GM12878 (cell line): ENCODE results near the gene HINT2. TPM values are rescaled to one million over a fixed set of nuclear protein-coding genes. Genes with fewer than 3 reads are reported as not detected.

Source experiments
- ASH2L ChIP-seq: fragments of 300-600, 200-600 bp; sonication (generic); IDR thresholded peaks from 2 replicates; pipeline ENCODE4 v1.6.1; 2017; ENCODE audit warnings: low read depth, mild to moderate bottlenecking, borderline replicate concordance
- BACH1 ChIP-seq: fragments of 450-650 bp; IDR thresholded peaks from 2 replicates; pipeline ENCODE4 v1.6.1; 2017; ENCODE audit warnings: mild to moderate bottlenecking, borderline replicate concordance
- BCL3 ChIP-seq: IDR thresholded peaks from 2 replicates; pipeline ENCODE4 v1.6.1; 2011; ENCODE audit warnings: borderline replicate concordance, low read depth, mild to moderate bottlenecking, moderate library complexity, low read length; ENCODE audit not compliant: insufficient read depth, poor library complexity, severe bottlenecking
- BHLHE40 ChIP-seq, 2 experiments: fragments of 450-650 bp in 1 of 2; IDR thresholded peaks; 2 replicates each; pipeline ENCODE4 v1.6.1; 2011 to 2017; ENCODE audit warnings: low read depth in 2 of 2, borderline replicate concordance in 1 of 2, improper control_type of control experiment in 1 of 2, low read length in 1 of 2, mild to moderate bottlenecking in 1 of 2
- CREM ChIP-seq: IDR thresholded peaks from 2 replicates; pipeline ENCODE4 v1.6.1; 2014; ENCODE audit warnings: antibody characterized with exemption, low read depth
- EGR1 ChIP-seq, 2 experiments: IDR thresholded peaks; 1 replicate in 1 of 2; 2 replicates in 1 of 2; pipeline ENCODE4 v1.6.1; 2011 to 2012; ENCODE audit warnings: low read depth in 2 of 2, low read length in 2 of 2, borderline replicate concordance in 1 of 2, mild to moderate bottlenecking in 1 of 2, moderate library complexity in 1 of 2
- FOXM1 ChIP-seq: IDR thresholded peaks from 2 replicates; pipeline ENCODE4 v1.6.1; 2012; ENCODE audit warnings: low read depth, mild to moderate bottlenecking, inconsistent platforms, low read length, moderate library complexity
- GABPA ChIP-seq: IDR thresholded peaks from 2 replicates; pipeline ENCODE4 v1.6.1; 2014; ENCODE audit warnings: antibody characterized with exemption, low read depth, mild to moderate bottlenecking, inconsistent platforms
- HDGF ChIP-seq: fragments of 450-650 bp; IDR thresholded peaks from 2 replicates; pipeline ENCODE4 v1.6.1; 2016; ENCODE audit warnings: antibody characterized with exemption
- MTA3 ChIP-seq: IDR thresholded peaks from 2 replicates; pipeline ENCODE4 v1.6.1; 2012; ENCODE audit warnings: low read length, inconsistent platforms, borderline replicate concordance
- NBN ChIP-seq: fragments of 450-650 bp; IDR thresholded peaks from 2 replicates; pipeline ENCODE4 v1.6.1; 2016
- NKRF ChIP-seq: fragments of 450-650 bp; conservative IDR thresholded peaks from 2 replicates; pipeline ENCODE4 v1.6.1; 2017; ENCODE audit warnings: mild to moderate bottlenecking, moderate library complexity
- REST ChIP-seq: IDR thresholded peaks from 2 replicates; pipeline ENCODE4 v1.6.1; 2012; ENCODE audit warnings: mild to moderate bottlenecking, low read depth, low read length
- SREBF1 ChIP-seq: IDR thresholded peaks from 2 replicates; pipeline ENCODE4 v1.6.1; 2012; ENCODE audit warnings: mild to moderate bottlenecking, low read length
- USF1 ChIP-seq: IDR thresholded peaks from 2 replicates; pipeline ENCODE4 v1.6.1; 2011; ENCODE audit warnings: borderline replicate concordance, low read depth, mild to moderate bottlenecking, moderate library complexity, mixed read lengths, low read length; ENCODE audit not compliant: insufficient read depth; ENCODE audit errors: extremely low read length
- USF2 ChIP-seq: IDR thresholded peaks from 2 replicates; pipeline ENCODE4 v1.6.1; 2011; ENCODE audit warnings: low read depth, low read length, improper control_type of control experiment, borderline replicate concordance
- ZNF217 ChIP-seq: fragments of 450-650 bp; IDR thresholded peaks from 2 replicates; pipeline ENCODE4 v1.6.1; 2017; ENCODE audit warnings: antibody characterized with exemption, mild to moderate bottlenecking
- polyA plus RNA-seq, 11 experiments: library from polyadenylated mRNA; depleted of rRNA in 4 of 11; unstranded in 6 of 11; stranded (reverse) in 5 of 11; fragments of >200 nt; fragmentation: Nextera tagmentation in 4 of 11; fragmentation: Illumina TruSeq in 1 of 11; extraction: Ambion mirVana in 4 of 11; extraction: Trizol in 1 of 11; gene quantifications; 1 replicate in 1 of 11; 2 replicates in 10 of 11; pipeline versions ENCODE4 v1.2.1 to v1.2.3, GENCODE V29; 2011 to 2016; ENCODE audit warnings: inconsistent platforms in 2 of 11, missing spikeins in 2 of 11, low read depth in 1 of 11
- total RNA-seq, 4 experiments: library from RNA; depleted of rRNA in 3 of 4; stranded (reverse); fragments of >200 nt in 3 of 4; fragmentation: Illumina TruSeq in 1 of 4; extraction: Trizol in 1 of 4; gene quantifications; 2 replicates each; pipeline versions ENCODE4 v1.2.1 to v1.2.3, GENCODE V29; 2013 to 2021

The HINT2 gene
- total and polyA plus RNA-seq, 10 of the 15 experiments (the other 5 are each of a cell fraction or from before 2014, with no cell fraction given): 12.1 to 144 (median 51.7) TPM

GRCh38 chr9:35798658-35799374, 16.0 kb downstream of the HINT2 start (continued):
- TF ChIP-seq REST: no peak
- TF ChIP-seq EGR1 (IDR thresholded peaks at IDR 0.05; ENCODE audit: borderline replicate concordance in 1 of 2, low read depth in 2 of 2, low read length in 2 of 2): no peak
- TF ChIP-seq NKRF: no peak
- peak; percentile 21 for TF ChIP-seq USF1
- no peak for TF ChIP-seq SREBF1
- TF ChIP-seq GABPA: no peak
- TF ChIP-seq MTA3: no peak
- TF ChIP-seq USF2: peak; percentile 35; the same call in 1 of the 2 replicates
- 0 out of 2 replicates have a peak, but pooled peaks have one; percentile 25 for TF ChIP-seq HDGF
- no peak for TF ChIP-seq CREM
- TF ChIP-seq FOXM1: no peak
- TF ChIP-seq ZNF217: no peak
- TF ChIP-seq NBN: no peak
- peak; percentile 95 for TF ChIP-seq BCL3
- peak; percentile 53 to 69; a peak in 2 of 4 replicates for TF ChIP-seq BHLHE40 (IDR thresholded peaks at IDR 0.05; ENCODE audit: borderline replicate concordance in 1 of 2, low read depth in 2 of 2, low read length in 1 of 2)
- no peak for TF ChIP-seq ASH2L
- TF ChIP-seq BACH1: peak; percentile 91; the same call in 1 of the 2 replicates
